Measurements from ENCODE around the gene SCYL1. TPM values are rescaled to one million over a fixed set of nuclear protein-coding genes. Genes with fewer than 3 reads are reported as not detected.
A peak's percentile ranks its signal among the peaks of the same experiment; 100 is the strongest.

The SCYL1 gene
- total RNA-seq, 1 experiment from 2014 or later, result 54.7 TPM

- Mint-ChIP-seq H3K36me3 (ENCODE audit: insufficient read depth in 1 of 3, low read depth in 3 of 3) (peaks cover 3 to 7% (median 6%) of the 10 kb centered on the region in 3 experiments; a peak in 4 of 7 replicates), H3K4me1 (peaks cover 27 to 52% of the 10 kb centered on the region in 2 experiments), H3K9me3 (no peaks in the 10 kb centered on the region), H3K27ac (no peak overlapping the region; a peak in 1 of 7 replicates), H3K4me3 (peak overlapping the region; percentile 63 to 86), H3K27me3 (ENCODE audit: low read depth) (peaks cover 31% of the 10 kb centered on the region)
- Histone ChIP-seq H3K27ac (ENCODE audit: insufficient read length, low read depth, low read length) (no peak overlapping the region), H2BK120ac (ENCODE audit: low read depth, low read length, poor library complexity, severe bottlenecking) (no peak overlapping the region), H3K23me2 (ENCODE audit: insufficient read length, low read depth, low read length, poor library complexity, severe bottlenecking) (peaks cover 16% of the 10 kb centered on the region), H3K23ac (ENCODE audit: insufficient read length, low read depth, low read length) (no peak overlapping the region), H3K9me3 (ENCODE audit: control insufficient read depth, low read depth, low read length) (no peaks in the 10 kb centered on the region), H3K9ac (ENCODE audit: extremely low read depth, insufficient read length, low read length) (no peak overlapping the region), H3K4me2 (ENCODE audit: insufficient read depth, insufficient read length, low read length) (peak overlapping the region; percentile 60), H2BK15ac (ENCODE audit: low read depth, low read length) (no peak overlapping the region), H3K18ac (ENCODE audit: insufficient read length, low read depth, low read length) (no peak overlapping the region), H3K79me1 (ENCODE audit: insufficient read depth, low read depth, low read length, poor library complexity, severe bottlenecking) (peaks cover 4% of the 10 kb centered on the region), H2AK5ac (ENCODE audit: insufficient read length, low read length) (no peak overlapping the region), H2BK12ac (ENCODE audit: insufficient read length, low read depth, low read length) (no peak overlapping the region), H4K91ac (ENCODE audit: insufficient read length, low read depth, low read length) (no peak overlapping the region), H3K79me2 (ENCODE audit: insufficient read depth, low read length) (no peaks in the 10 kb centered on the region; the same call in 1 of the 2 replicates), H2BK20ac (ENCODE audit: low read depth, low read length, poor library complexity, severe bottlenecking) (no peak overlapping the region), H3K4me1 (ENCODE audit: insufficient read depth, low read length) (no peaks in the 10 kb centered on the region; the same call in 1 of the 2 replicates), H3T11ph (ENCODE audit: low read length) (no peak overlapping the region), H4K20me1 (ENCODE audit: control insufficient read depth, insufficient read depth, insufficient read length) (no peaks in the 10 kb centered on the region), H3K14ac (ENCODE audit: insufficient read depth, low read length) (no peak overlapping the region), H3K27me3 (ENCODE audit: insufficient read depth, low read length) (peaks cover 8% of the 10 kb centered on the region; the same call in 1 of the 2 replicates), H2AFZ (ENCODE audit: low read length) (no peak overlapping the region), H3K4ac (ENCODE audit: low read depth, low read length) (no peak overlapping the region), H4K5ac (ENCODE audit: insufficient read length, low read depth, low read length) (no peak overlapping the region), H4K8ac (replicated peaks; ENCODE audit: insufficient read length, low read depth, low read length) (no peak overlapping the region), H2BK5ac (ENCODE audit: insufficient read length, low read length) (no peak overlapping the region), H3K56ac (ENCODE audit: insufficient read length, low read depth, low read length) (no peak overlapping the region)
- no CpG with 5 or more reads among the region's 28 CpGs for WGBS (ENCODE audit: extremely low coverage, insufficient read length, low lambda C conversion rate)
- DNase-seq, result no peak
- no peak for TF ChIP-seq CTCF (conservative IDR thresholded peaks at IDR 0.05)
Observed at GRCh38 chr11:65574811-65575567, 50.1 kb downstream of the SCYL1 start.
